GM18951 (cell line): ENCODE measurements around the gene TEX53.

ENCODE experiments used
- POLR2A ChIP-seq: IDR thresholded peaks from 4 replicates; pipeline ENCODE4 v1.6.1; 2011; ENCODE audit warnings: mild to moderate bottlenecking; ENCODE audit not compliant: insufficient read length, insufficient read depth; ENCODE audit errors: extremely low read depth
- in situ Hi-C: fragments of 300-500 bp; cut with MboI; formaldehyde crosslinking; loops from one replicate; pipeline ENCODE4 v1.12.0; 2022; ENCODE audit warnings: low sequenced_read_pairs, mixed read lengths, inconsistent platforms; ENCODE audit not compliant: unreplicated experiment

Gene TEX53

GRCh38 chr9:114619191-114619761 is 38.3 kb downstream of the TEX53 start:
- in situ Hi-C loops, result no loop called here

DNA sequence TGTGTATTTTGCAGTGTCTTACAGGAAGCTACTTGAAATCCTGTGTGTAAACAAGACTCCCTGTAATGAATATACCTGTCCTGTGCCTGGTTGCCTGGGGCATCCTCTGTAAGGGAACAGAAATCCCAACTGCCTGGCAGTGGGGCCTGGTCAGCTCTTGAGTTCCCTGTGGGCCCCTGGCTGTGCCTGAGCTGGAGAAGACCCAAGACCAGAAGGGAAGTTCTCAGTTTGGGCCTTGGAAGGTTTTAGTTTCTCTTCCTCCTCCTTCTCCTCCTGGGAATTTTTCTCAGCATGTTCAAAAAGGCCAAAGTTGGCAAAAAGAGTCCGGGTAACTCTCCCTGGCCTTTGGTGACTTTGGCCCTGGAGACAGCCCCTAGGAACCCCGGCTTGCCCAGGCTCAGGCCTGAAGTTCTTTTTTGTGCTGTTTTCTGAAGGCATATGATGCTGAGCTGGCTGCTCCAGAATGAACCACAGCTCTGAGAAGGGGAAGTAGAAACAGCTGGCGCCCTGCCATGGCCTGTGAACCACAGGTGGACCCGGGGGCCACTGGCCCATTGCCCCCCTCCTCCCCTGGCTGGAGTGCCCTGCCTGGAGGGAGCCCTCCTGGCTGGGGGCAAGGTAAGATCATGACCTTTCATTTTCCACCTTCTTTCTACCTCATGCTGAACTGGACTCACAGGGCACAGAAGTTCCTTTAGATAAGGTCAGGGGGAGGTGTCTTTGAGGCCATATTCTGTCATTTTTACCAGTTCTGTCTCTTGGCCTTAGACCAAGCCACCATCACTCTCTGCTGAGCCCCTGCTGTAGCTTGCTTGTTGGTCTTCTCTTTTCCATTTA is 40.7 kb downstream of the TEX53 start:
- no peak for TF ChIP-seq POLR2A
- in situ Hi-C loops, result no loop called here

More at GRCh38 chr9:114619191-114619761, 38.3 kb downstream of the TEX53 start:
- TF ChIP-seq POLR2A, result no peak

DNA sequence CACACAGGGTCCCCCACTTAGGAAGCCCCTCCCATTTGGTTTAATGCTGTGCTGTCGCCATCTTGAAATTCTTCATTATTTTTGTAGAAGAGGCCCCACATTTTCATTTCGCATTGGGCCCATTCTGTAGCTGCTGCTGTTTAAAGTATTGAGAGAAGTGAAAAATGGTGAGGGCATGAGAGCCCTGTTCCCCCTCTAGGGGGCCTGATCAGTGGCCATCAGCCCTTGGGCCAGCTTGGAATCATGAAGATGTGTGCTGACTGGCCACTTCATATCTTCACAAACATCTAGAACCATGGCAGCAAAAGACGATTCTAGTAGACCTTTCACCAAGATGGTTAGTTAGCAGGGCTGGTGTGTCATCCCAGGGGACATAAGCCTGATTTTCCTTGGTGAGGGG is 43.2 kb downstream of the TEX53 start:
- in situ Hi-C loops, result no loop called here
- TF ChIP-seq POLR2A, result no peak

GRCh38 chr9:114613919-114614318 is 43.7 kb downstream of the TEX53 start:
- in situ Hi-C loops, result no loop called here
- TF ChIP-seq POLR2A, result no peak

- no peak for TF ChIP-seq POLR2A
- in situ Hi-C loops, result no loop called here
These were observed 44.5 kb downstream of the TEX53 start for GRCh38 chr9:114613087-114613486.

GRCh38 chr9:114612272-114612923 is 45.2 kb downstream of the TEX53 start:
- in situ Hi-C loops, result no loop called here
- TF ChIP-seq POLR2A, result no peak

DNA sequence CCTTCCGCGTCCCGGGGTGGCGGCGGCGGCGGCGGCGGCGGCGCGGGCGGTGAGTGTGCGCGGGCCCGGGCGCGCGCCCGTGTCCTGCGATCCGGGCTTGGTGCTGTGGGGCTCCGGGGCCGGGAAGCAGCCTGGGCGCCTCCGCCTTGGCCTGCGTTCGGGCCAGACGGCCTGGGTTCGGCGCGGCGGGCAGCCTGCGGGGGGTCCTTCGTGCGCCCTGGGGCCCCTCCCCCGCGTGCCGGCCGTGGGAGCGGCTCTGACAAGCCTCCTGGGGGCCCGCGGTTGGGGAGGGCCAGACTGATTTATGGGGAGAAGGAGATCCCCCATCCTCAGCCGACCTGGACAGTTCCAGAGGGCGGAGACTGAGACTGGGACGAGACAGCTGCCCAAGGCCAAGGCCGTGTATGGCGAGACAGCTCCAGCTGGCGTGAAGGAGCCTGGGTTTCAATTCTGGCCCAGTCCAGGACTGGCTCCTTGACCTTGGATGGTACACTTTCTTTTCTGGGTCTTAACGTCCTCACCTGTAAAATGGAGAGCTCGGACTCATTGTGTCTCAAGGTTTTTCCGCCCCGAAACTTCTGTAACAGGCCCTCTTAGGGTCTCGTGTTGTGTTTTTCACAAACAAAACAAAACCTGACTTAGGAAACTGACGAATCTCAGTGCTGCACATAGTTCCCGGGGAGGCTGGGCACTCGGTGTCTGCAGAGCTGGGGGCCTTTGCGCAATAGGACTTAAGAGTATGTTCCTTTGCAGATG is 45.9 kb downstream of the TEX53 start:
- in situ Hi-C loops, result no loop called here

DNA sequence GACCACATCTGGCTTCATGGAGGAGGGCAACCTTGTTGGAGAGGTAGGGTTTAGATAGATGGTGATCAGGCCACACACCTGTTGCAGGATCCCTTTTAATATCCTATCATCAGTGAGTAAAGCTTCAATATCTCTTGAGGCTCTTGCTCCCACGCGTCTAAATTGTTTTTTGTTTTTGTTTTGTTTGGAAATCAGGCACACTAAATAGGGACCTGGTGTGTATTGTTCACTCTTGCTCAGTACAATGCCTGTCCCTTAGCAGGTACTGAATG is 49.1 kb downstream of the TEX53 start:
- in situ Hi-C loops, result no loop called here
- TF ChIP-seq POLR2A, result no peak

More for the DNA sequence above, 45.9 kb downstream of the TEX53 start:
- TF ChIP-seq POLR2A, result peak; percentile 47

- TF ChIP-seq POLR2A, result no peak
- in situ Hi-C loops, result no loop called here
These were observed 49.7 kb downstream of the TEX53 start for GRCh38 chr9:114607671-114608524.

DNA sequence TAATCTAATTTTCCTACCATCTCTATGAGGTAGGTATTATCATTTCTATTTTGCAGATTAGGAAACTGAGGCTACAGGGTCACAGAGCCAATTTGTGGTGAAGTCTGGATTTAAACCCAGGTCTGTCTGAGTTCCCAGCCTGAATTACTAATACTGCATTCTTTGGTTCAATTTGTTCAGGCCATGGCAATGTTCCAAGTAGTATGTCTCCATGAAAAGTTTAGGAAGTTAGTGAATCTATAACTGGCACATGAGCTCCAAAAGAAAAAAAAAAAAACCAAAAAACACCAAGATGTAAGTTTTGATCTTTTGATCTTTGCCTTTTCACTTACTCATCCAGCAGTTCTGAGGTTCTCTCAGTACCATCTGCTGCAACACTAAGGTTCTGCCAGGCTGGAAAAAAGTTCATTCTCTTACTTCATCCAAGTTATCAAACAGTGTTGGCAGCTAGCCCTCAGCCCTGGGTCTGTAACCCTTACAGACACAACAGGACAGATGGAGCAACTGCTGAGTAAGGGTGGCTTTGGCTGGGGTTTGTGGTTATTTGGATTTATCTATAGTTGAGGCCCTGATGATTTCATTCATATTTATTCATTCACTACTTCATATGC is 50.9 kb downstream of the TEX53 start:
- no peak for TF ChIP-seq POLR2A
- in situ Hi-C loops, result no loop called here
